Lower leg skin (tissue), 4 donors: Measurements from ENCODE around the gene VWA2. TPM values are rescaled to one million over a fixed set of nuclear protein-coding genes. Genes with fewer than 3 reads are reported as not detected.

Experiments used
- DNase-seq, 2 donors: peaks; one replicate each; pipeline ENCODE4 v3.0.0-alpha.2; 2019; ENCODE audit warnings: low spot score in 2 of 2
- H3K4me3 ChIP-seq: fragments of 200-600 bp; sonication (generic); 2 replicates; pipeline ENCODE4 v1.5.1; 2017; ENCODE audit warnings: mild to moderate bottlenecking, low read depth; ENCODE audit not compliant: poor library complexity, severe bottlenecking
- POLR2A ChIP-seq, 2 donors: fragments of 450-650 bp; IDR thresholded peaks; one replicate each; pipeline ENCODE4 v1.6.1; 2016 to 2017; ENCODE audit warnings: antibody characterized with exemption in 2 of 2, mild to moderate bottlenecking in 1 of 2, moderate library complexity in 1 of 2
- WGBS, 2 donors: methylation state at CpG; one replicate each; pipeline ENCODE4 v1.1.5; 2018; 5-methylcytosine and 5-hydroxymethylcytosine counted together
- intact Hi-C: fragments of 100-400 bp; cut with DNase I; formaldehyde crosslinking; loops from one replicate; pipeline ENCODE4 v1.15.0; 2023; ENCODE audit warnings: low total_unique reads
- total RNA-seq, 4 donors: library from RNA; depleted of rRNA; stranded (reverse); fragments of >200 nt; gene quantifications; one replicate each; pipeline ENCODE4 v1.1.0, GENCODE V29; 2016
- TF ChIP-seq, protein P1 (sequence below), 3 donors: fragments of 450-650 bp; IDR thresholded peaks; one replicate each; pipeline ENCODE4 v1.5.1; 2016; ENCODE audit warnings: antibody characterized with exemption in 3 of 3, mild to moderate bottlenecking in 3 of 3, moderate library complexity in 2 of 3

The VWA2 gene
- total RNA-seq, 4 donors from 2014 or later, result 14.2 to 21.7 (median 20.6) TPM

DNA sequence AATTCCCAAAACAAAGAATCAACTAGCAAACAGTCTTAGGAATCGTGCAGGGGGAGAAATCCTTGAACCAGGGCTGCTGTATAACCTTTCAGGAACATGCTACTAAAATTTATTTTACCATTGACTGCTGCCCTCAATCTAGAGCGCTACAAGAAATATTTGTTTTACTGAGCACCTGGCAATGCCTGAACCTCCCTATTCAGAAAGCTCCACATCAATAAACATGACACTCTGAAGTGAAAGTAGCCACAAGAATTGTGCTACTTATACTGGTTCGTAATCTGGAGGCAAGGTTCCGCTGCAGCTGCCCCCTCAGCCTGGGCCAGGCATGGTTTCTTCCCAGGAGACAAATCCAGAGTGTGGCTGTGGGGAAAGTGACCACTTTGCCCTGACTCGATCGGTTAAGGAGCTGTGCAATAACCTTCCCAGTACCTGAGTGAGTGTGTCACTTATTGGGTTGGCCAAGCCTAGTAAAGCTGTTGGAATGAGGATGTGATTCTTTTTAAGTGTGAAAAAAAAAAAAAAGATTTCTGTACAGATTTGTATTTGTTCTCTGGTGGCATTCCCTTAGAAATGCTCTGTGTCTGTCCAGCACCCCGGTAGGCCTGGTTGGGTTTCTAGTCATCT lies 7.7 kb downstream of the VWA2 start:
- no peak overlapping the region for H3K4me3 ChIP-seq
- intact Hi-C loops, result no loop called here
- DNase-seq, result peak in 1 of 2 donors; percentile 76
- 45 to 63% methylated on average over 7 of the region's 7 CpGs for WGBS, 2 donors
- TF ChIP-seq, protein P1, sequence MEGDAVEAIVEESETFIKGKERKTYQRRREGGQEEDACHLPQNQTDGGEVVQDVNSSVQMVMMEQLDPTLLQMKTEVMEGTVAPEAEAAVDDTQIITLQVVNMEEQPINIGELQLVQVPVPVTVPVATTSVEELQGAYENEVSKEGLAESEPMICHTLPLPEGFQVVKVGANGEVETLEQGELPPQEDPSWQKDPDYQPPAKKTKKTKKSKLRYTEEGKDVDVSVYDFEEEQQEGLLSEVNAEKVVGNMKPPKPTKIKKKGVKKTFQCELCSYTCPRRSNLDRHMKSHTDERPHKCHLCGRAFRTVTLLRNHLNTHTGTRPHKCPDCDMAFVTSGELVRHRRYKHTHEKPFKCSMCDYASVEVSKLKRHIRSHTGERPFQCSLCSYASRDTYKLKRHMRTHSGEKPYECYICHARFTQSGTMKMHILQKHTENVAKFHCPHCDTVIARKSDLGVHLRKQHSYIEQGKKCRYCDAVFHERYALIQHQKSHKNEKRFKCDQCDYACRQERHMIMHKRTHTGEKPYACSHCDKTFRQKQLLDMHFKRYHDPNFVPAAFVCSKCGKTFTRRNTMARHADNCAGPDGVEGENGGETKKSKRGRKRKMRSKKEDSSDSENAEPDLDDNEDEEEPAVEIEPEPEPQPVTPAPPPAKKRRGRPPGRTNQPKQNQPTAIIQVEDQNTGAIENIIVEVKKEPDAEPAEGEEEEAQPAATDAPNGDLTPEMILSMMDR (IDR thresholded peaks at IDR 0.05), result no peak
- no peak for TF ChIP-seq POLR2A (IDR thresholded peaks at IDR 0.05)

- no peak for TF ChIP-seq POLR2A (IDR thresholded peaks at IDR 0.05)
- TF ChIP-seq, protein P1 (IDR thresholded peaks at IDR 0.05), result no peak
- WGBS, 2 donors, result 70 to 73% methylated on average over 6 of the region's 6 CpGs
- DNase-seq, result peak in 1 of 2 donors; percentile 67
- no peak overlapping the region for H3K4me3 ChIP-seq
- intact Hi-C loops, result no loop called here
Observed at GRCh38 chr10:114250236-114250635, 11.2 kb downstream of the VWA2 start.

- whole genome bisulfite sequencing, 2 donors, result 100% methylated on average over 1 of the region's 1 CpG
- TF ChIP-seq POLR2A (IDR thresholded peaks at IDR 0.05), result no peak
- TF ChIP-seq, protein P1 (IDR thresholded peaks at IDR 0.05), result no peak
- intact Hi-C loops, result no loop called here
- no peak overlapping the region for H3K4me3 ChIP-seq
- DNase-seq, result peak in 1 of 2 donors; percentile 65
Observed at GRCh38 chr10:114250716-114251115, 11.7 kb downstream of the VWA2 start.

DNA sequence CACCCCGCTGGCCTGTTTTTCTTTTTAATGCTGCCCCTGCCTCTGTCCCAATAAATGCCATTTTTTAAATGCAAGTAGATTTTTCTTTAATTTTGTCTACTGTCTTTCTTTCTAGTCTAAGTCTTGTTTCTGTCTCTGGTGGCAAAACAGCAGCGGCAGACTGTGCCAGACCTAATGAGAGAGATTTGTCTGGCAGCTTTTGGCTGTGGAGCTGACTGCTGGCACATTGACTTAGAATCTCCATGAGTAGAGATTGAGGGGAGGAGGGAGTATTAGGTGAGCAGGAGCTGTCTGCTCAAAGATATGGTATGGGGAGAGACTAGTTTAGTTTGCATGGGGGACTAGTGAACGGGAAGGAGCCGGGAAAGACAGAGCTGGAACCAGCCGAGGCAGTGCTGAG lies 13.0 kb downstream of the VWA2 start:
- peak in 1 of 2 donors; percentile 68 for DNase-seq
- no peak overlapping the region for H3K4me3 ChIP-seq
- intact Hi-C loops, result no loop called here
- no peak for TF ChIP-seq POLR2A (IDR thresholded peaks at IDR 0.05)
- TF ChIP-seq, protein P1 (IDR thresholded peaks at IDR 0.05), result no peak
- 86 to 89% methylated on average over 5 of the region's 5 CpGs for WGBS, 2 donors

DNA sequence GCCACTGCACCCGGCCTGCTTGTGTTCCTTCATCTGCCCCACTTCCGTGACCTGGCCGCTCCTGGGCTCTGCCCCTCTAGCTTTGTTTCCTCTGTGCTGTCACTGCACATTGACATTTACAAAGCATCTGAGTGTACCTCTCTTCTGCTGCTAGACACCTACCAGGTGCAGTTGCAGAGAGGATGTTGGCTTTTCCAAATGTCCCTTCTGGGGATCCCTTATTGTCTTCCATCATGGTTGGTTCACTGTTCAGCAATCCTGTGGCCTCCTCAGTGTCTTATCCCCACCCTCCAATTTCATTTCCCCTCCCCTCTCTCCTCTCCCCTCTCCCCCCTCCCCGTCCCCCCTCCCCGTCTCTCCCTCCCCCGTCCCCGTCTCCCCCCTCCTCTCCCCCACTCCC lies 13.8 kb downstream of the VWA2 start:
- intact Hi-C loops, result no loop called here
- TF ChIP-seq POLR2A (IDR thresholded peaks at IDR 0.05), result no peak
- TF ChIP-seq, protein P1 (IDR thresholded peaks at IDR 0.05), result no peak
- no peak overlapping the region for H3K4me3 ChIP-seq
- WGBS, 2 donors, result 73 to 75% methylated on average over 4 of the region's 7 CpGs
- DNase-seq, result no peak

DNA sequence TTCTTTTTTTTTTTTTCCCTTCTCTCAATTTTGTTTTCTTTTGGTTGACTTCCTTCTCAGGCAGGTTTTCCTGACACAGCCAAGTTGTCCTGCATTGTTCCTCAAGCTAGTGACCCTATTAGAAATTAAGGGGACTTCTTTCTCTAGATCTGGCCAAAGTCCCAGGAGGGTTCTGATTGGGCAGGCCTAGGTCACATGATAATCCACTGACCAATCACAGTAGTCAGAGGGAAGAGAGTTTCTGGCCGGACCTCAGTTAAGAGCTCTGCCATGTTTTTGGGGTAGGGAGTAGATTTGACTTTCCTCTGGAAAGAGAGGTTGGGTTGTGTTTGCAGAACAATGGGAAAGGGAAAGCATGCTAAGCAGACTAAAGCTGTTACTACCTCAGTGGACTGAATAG lies 16.2 kb downstream of the VWA2 start:
- intact Hi-C loops, result no loop called here
- 86 to 91% methylated on average over 1 of the region's 1 CpG for WGBS, 2 donors
- no peak overlapping the region for H3K4me3 ChIP-seq
- no peak for TF ChIP-seq POLR2A (IDR thresholded peaks at IDR 0.05)
- TF ChIP-seq, protein P1 (IDR thresholded peaks at IDR 0.05), result no peak
- no peak for DNase-seq
